ENCODE results near the gene KCNIP2. TPM values are rescaled to one million over a fixed set of nuclear protein-coding genes. Genes with fewer than 3 reads are reported as not detected.

The KCNIP2 gene
- total and polyA plus RNA-seq, 2 of the 4 experiments (the other 2 are of a cell fraction) = under 0.01 to 0.87 TPM

DNA sequence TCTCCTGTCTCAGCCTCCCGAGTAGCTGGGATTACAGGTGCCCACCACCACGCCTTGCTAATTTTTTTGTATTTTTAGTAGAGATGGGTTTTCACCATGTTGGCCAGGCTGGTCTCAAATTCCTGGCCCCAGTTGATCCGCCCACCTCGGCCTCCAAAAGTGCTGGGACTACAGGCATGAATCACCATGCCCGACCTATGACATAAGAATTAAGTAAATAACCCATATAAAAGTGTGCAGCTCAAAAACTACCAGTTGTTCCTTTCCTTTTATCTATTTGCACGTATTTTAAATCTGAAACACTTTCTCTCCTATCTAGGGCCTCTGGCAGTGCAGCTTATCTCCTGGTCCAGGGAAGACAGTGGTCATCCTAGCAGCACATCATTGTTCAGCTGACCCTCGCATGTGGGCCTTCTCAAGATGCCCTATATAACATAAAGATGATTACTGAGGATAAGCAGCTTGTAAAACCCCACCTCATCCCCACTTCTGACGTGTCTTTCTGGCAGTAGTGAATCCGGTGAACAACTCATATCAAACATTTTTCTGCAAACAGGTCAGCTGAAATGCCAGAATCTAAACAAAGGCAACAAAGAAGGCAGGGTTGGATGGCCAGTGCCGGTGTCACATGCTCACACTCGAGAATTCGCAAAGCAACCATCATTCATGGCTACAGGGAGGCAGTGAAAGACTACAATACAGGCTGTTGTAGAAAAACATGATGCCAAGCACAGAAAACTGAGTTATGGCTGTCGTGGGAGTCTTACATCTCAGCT is 36.0 kb upstream of the KCNIP2 start:
- Histone ChIP-seq H3K9ac (ENCODE audit: low read depth, low read length) (peak overlapping the region; percentile 9; the same call in 1 of the 2 replicates), H3K14ac (replicated peaks; ENCODE audit: low read depth, low read length) (peak overlapping the region; percentile 58), H2BK20ac (ENCODE audit: low read depth, low read length) (peak overlapping the region; percentile 60), H4K91ac (ENCODE audit: insufficient read depth, low read depth, low read length) (peak overlapping the region; percentile 74), H4K5ac (ENCODE audit: low read depth, low read length) (0 out of 2 replicates have a peak overlapping the region, but pooled peaks have one; percentile 7), H2BK15ac (ENCODE audit: low read depth, low read length) (peak overlapping the region; percentile 63; the same call in 2 of the 3 replicates), H3K79me1 (ENCODE audit: low read depth in 1 of 2, low read length in 2 of 2) (peaks cover 18 to 23% of the 10 kb centered on the region in 2 experiments), H2AK5ac (ENCODE audit: low read depth, low read length) (peak overlapping the region; percentile 84; the same call in 1 of the 2 replicates), H2BK5ac (ENCODE audit: low read depth, low read length, poor library complexity, severe bottlenecking) (peak overlapping the region; percentile 88), H4K20me1 (ENCODE audit: insufficient read depth, low read length) (peaks cover 4% of the 10 kb centered on the region; the same call in 1 of the 2 replicates), H3K4ac (ENCODE audit: low read depth, low read length) (peak overlapping the region; percentile 91), H4K8ac (ENCODE audit: low read depth in 2 of 2, low read length in 2 of 2) (peak overlapping the region; percentile 44 to 81), H2AK9ac (replicated peaks; ENCODE audit: low read depth, low read length, poor library complexity) (peak overlapping the region; percentile 21), H3K27me3 (ENCODE audit: control insufficient read depth, insufficient read depth, low read length) (no peaks in the 10 kb centered on the region), H3K4me1 (ENCODE audit: control insufficient read depth, insufficient read depth, low read length) (peaks cover 13% of the 10 kb centered on the region), H3K9me3 (ENCODE audit: control insufficient read depth, insufficient read depth, low read length) (no peaks in the 10 kb centered on the region), H3K27ac (ENCODE audit: insufficient read depth, low read length) (peak overlapping the region; percentile 81), H2BK120ac (ENCODE audit: low read depth, low read length) (peak overlapping the region; percentile 77), H3K23ac (ENCODE audit: low read depth, low read length) (peak overlapping the region; percentile 75), H3K18ac (ENCODE audit: low read depth, low read length) (peak overlapping the region; percentile 52; the same call in 1 of the 2 replicates), H3K4me3 (ENCODE audit: insufficient read depth, low read depth, low read length) (no peak overlapping the region), H3K4me2 (ENCODE audit: low read depth, low read length) (peak overlapping the region; percentile 75), H3K56ac (ENCODE audit: extremely low read depth, insufficient read depth, low read length) (peak overlapping the region; percentile 22; the same call in 1 of the 2 replicates), H3K36me3 (ENCODE audit: control insufficient read depth, insufficient read depth, low read length) (no peaks in the 10 kb centered on the region), H3K9me1 (ENCODE audit: insufficient read depth, low read length) (peaks cover 11% of the 10 kb centered on the region), H2AFZ (replicated peaks; ENCODE audit: low read length, poor library complexity) (peak overlapping the region; percentile 69)
- dilution Hi-C loops (cut with HindIII; ENCODE audit: low sequenced_read_pairs, unreplicated experiment) (no loop called here), intact Hi-C loops (cut with micrococcal nuclease) (no loop called here), in situ Hi-C loops (cut with MboI; ENCODE audit: low sequenced_read_pairs) (loop anchor here (10.0 kb wide), 1 partner anchor 135 kb away; no protein-coding TSS in a partner anchor)
- DNase-seq = peak; percentile 97
- POLR2A ChIA-PET (ENCODE audit: unreplicated experiment) = interaction anchor here (1.1 kb wide), 1 partner anchor 15 kb away, joined by 4 read pairs; no protein-coding TSS in a partner anchor
- CTCF ChIA-PET = interaction anchor here (0.6 to 2.2 kb wide), 6 partner anchors 10 to 130 kb away, joined by 3 to 10 read pairs (median 6); no protein-coding TSS in a partner anchor
- ATAC-seq (ENCODE audit: low read depth) = peak; percentile 79
- 46% methylated on average over 4 of the region's 13 CpGs; no CpG with 5 or more reads in 1 of the 2 experiments for WGBS, 2 experiments (ENCODE audit: extremely low coverage in 2 of 2, insufficient read length in 1 of 2)
- no TSS peak for BruUV-seq (replicated peaks)
- TF ChIP-seq NFE2L2 (IDR thresholded peaks at IDR 0.05; ENCODE audit: low read depth, low read length) (peak; percentile 4; the same call in 1 of the 2 replicates), RFX5 (IDR thresholded peaks at IDR 0.05; ENCODE audit: low read depth, low read length) (no peak), SMC3 (IDR thresholded peaks at IDR 0.05; ENCODE audit: low read depth, low read length) (no peak), MAFK (IDR thresholded peaks at IDR 0.05; ENCODE audit: low read depth, low read length) (no peak), POLR2A (IDR thresholded peaks at IDR 0.05; ENCODE audit: low read depth, low read length) (no peak), MAZ (IDR thresholded peaks at IDR 0.05; ENCODE audit: borderline replicate concordance, low read depth, low read length) (no peak), BHLHE40 (IDR thresholded peaks at IDR 0.05; ENCODE audit: low read depth, low read length) (peak; percentile 41; the same call in 1 of the 2 replicates), RAD21 (IDR thresholded peaks at IDR 0.05; ENCODE audit: low read length) (no peak), CHD1 (IDR thresholded peaks at IDR 0.05; ENCODE audit: low read depth, low read length) (no peak), CEBPB (IDR thresholded peaks at IDR 0.05; ENCODE audit: low read depth, low read length) (no peak)
- TF ChIP-seq, protein P1, sequence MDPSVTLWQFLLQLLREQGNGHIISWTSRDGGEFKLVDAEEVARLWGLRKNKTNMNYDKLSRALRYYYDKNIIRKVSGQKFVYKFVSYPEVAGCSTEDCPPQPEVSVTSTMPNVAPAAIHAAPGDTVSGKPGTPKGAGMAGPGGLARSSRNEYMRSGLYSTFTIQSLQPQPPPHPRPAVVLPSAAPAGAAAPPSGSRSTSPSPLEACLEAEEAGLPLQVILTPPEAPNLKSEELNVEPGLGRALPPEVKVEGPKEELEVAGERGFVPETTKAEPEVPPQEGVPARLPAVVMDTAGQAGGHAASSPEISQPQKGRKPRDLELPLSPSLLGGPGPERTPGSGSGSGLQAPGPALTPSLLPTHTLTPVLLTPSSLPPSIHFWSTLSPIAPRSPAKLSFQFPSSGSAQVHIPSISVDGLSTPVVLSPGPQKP (IDR thresholded peaks at IDR 0.05; ENCODE audit: borderline replicate concordance, low read depth, low read length) = no peak
- TF ChIP-seq, protein P2, sequence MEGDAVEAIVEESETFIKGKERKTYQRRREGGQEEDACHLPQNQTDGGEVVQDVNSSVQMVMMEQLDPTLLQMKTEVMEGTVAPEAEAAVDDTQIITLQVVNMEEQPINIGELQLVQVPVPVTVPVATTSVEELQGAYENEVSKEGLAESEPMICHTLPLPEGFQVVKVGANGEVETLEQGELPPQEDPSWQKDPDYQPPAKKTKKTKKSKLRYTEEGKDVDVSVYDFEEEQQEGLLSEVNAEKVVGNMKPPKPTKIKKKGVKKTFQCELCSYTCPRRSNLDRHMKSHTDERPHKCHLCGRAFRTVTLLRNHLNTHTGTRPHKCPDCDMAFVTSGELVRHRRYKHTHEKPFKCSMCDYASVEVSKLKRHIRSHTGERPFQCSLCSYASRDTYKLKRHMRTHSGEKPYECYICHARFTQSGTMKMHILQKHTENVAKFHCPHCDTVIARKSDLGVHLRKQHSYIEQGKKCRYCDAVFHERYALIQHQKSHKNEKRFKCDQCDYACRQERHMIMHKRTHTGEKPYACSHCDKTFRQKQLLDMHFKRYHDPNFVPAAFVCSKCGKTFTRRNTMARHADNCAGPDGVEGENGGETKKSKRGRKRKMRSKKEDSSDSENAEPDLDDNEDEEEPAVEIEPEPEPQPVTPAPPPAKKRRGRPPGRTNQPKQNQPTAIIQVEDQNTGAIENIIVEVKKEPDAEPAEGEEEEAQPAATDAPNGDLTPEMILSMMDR (conservative IDR thresholded peaks at IDR 0.05; ENCODE audit: low read depth, low read length) = no peak
- TF ChIP-seq, protein P3, sequence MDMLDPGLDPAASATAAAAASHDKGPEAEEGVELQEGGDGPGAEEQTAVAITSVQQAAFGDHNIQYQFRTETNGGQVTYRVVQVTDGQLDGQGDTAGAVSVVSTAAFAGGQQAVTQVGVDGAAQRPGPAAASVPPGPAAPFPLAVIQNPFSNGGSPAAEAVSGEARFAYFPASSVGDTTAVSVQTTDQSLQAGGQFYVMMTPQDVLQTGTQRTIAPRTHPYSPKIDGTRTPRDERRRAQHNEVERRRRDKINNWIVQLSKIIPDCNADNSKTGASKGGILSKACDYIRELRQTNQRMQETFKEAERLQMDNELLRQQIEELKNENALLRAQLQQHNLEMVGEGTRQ (IDR thresholded peaks at IDR 0.05; ENCODE audit: low read depth, low read length) = peak; percentile 76

Data from IMR-90 (cell line).